Measurements from ENCODE around the gene CHRD.

DNA sequence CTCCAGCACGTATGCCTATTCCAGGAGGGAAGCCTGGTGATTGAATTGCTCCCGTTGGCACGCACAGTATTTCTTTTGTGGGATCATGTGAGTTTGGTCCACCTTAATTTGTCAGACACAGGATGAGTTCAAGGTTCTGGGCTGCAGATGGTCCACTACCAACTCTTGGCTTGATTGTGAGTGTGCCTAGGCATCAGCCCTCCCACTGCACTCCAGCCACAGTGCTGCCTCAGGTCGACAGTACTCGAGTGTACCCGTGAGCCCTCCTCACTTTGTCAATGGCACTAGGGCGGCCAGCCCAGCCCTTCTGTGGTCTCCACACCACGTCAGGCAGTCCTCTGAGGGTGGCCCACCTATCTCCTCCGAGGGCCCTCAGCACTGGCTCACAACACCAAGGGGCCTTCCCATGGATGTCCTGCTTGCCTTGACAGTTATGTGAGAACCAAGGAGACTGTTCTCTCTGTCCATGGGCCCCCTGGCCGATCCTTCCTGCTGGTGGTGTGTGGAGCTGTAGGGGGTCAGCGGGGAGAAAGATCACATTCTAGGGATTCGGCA is 30.2 kb downstream of the CHRD start:
- TF ChIP-seq, protein P1, sequence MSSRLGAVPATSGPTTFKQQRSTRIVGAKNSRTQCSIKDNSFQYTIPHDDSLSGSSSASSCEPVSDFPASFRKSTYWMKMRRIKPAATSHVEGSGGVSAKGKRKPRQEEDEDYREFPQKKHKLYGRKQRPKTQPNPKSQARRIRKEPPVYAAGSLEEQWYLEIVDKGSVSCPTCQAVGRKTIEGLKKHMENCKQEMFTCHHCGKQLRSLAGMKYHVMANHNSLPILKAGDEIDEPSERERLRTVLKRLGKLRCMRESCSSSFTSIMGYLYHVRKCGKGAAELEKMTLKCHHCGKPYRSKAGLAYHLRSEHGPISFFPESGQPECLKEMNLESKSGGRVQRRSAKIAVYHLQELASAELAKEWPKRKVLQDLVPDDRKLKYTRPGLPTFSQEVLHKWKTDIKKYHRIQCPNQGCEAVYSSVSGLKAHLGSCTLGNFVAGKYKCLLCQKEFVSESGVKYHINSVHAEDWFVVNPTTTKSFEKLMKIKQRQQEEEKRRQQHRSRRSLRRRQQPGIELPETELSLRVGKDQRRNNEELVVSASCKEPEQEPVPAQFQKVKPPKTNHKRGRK (CRISPR knock-in tag; IDR thresholded peaks at IDR 0.05; ENCODE audit: borderline replicate concordance) = no peak
- TF ChIP-seq, protein P2, sequence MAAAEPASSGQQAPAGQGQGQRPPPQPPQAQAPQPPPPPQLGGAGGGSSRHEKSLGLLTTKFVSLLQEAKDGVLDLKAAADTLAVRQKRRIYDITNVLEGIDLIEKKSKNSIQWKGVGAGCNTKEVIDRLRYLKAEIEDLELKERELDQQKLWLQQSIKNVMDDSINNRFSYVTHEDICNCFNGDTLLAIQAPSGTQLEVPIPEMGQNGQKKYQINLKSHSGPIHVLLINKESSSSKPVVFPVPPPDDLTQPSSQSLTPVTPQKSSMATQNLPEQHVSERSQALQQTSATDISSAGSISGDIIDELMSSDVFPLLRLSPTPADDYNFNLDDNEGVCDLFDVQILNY (CRISPR knock-in tag; IDR thresholded peaks at IDR 0.05) = no peak
- TF ChIP-seq, protein P3, sequence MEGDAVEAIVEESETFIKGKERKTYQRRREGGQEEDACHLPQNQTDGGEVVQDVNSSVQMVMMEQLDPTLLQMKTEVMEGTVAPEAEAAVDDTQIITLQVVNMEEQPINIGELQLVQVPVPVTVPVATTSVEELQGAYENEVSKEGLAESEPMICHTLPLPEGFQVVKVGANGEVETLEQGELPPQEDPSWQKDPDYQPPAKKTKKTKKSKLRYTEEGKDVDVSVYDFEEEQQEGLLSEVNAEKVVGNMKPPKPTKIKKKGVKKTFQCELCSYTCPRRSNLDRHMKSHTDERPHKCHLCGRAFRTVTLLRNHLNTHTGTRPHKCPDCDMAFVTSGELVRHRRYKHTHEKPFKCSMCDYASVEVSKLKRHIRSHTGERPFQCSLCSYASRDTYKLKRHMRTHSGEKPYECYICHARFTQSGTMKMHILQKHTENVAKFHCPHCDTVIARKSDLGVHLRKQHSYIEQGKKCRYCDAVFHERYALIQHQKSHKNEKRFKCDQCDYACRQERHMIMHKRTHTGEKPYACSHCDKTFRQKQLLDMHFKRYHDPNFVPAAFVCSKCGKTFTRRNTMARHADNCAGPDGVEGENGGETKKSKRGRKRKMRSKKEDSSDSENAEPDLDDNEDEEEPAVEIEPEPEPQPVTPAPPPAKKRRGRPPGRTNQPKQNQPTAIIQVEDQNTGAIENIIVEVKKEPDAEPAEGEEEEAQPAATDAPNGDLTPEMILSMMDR (IDR thresholded peaks at IDR 0.05) = no peak
- TF ChIP-seq NFYB (CRISPR knock-in tag; conservative IDR thresholded peaks at IDR 0.05; ENCODE audit: low read depth) = no peak
- TF ChIP-seq, protein P4, sequence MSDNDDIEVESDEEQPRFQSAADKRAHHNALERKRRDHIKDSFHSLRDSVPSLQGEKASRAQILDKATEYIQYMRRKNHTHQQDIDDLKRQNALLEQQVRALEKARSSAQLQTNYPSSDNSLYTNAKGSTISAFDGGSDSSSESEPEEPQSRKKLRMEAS (CRISPR knock-in tag; IDR thresholded peaks at IDR 0.05) = no peak
- no peak for TF ChIP-seq FOXK1 (CRISPR knock-in tag; IDR thresholded peaks at IDR 0.05)
- TF ChIP-seq, protein P5, sequence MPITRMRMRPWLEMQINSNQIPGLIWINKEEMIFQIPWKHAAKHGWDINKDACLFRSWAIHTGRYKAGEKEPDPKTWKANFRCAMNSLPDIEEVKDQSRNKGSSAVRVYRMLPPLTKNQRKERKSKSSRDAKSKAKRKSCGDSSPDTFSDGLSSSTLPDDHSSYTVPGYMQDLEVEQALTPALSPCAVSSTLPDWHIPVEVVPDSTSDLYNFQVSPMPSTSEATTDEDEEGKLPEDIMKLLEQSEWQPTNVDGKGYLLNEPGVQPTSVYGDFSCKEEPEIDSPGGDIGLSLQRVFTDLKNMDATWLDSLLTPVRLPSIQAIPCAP (CRISPR knock-in tag; IDR thresholded peaks at IDR 0.05) = no peak
- TF ChIP-seq, protein P6, sequence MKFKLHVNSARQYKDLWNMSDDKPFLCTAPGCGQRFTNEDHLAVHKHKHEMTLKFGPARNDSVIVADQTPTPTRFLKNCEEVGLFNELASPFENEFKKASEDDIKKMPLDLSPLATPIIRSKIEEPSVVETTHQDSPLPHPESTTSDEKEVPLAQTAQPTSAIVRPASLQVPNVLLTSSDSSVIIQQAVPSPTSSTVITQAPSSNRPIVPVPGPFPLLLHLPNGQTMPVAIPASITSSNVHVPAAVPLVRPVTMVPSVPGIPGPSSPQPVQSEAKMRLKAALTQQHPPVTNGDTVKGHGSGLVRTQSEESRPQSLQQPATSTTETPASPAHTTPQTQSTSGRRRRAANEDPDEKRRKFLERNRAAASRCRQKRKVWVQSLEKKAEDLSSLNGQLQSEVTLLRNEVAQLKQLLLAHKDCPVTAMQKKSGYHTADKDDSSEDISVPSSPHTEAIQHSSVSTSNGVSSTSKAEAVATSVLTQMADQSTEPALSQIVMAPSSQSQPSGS (CRISPR knock-in tag; IDR thresholded peaks at IDR 0.05; ENCODE audit: borderline replicate concordance, low read depth) = no peak
- TF ChIP-seq, protein P7, sequence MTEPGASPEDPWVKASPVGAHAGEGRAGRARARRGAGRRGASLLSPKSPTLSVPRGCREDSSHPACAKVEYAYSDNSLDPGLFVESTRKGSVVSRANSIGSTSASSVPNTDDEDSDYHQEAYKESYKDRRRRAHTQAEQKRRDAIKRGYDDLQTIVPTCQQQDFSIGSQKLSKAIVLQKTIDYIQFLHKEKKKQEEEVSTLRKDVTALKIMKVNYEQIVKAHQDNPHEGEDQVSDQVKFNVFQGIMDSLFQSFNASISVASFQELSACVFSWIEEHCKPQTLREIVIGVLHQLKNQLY (CRISPR knock-in tag; IDR thresholded peaks at IDR 0.05) = no peak
- TF ChIP-seq ETV6 (CRISPR knock-in tag; IDR thresholded peaks at IDR 0.05) = no peak
